HEK293 (cell line): ENCODE measurements around the gene TRAF7.

Experiments used
- INSM2 ChIP-seq: fragments of 450-650 bp; formaldehyde crosslinking; IDR thresholded peaks from 2 replicates; pipeline ENCODE4 v1.5.1; 2016; ENCODE audit warnings: missing biosample characterization, missing genetic modification characterization
- MZF1 ChIP-seq: fragments of 450-650 bp; formaldehyde crosslinking; IDR thresholded peaks from 2 replicates; pipeline ENCODE4 v1.5.1; 2017; ENCODE audit warnings: missing biosample characterization, missing genetic modification characterization, borderline replicate concordance
- PRDM6 ChIP-seq: fragments of 450-650 bp; formaldehyde crosslinking; IDR thresholded peaks from 2 replicates; pipeline ENCODE4 v1.5.1; 2017; ENCODE audit warnings: missing biosample characterization, missing genetic modification characterization
- REPIN1 ChIP-seq: fragments of 450-650 bp; formaldehyde crosslinking; IDR thresholded peaks from 2 replicates; pipeline ENCODE4 v1.5.1; 2017; ENCODE audit warnings: missing biosample characterization, missing genetic modification characterization, low read depth
- SCRT1 ChIP-seq: fragments of 450-650 bp; formaldehyde crosslinking; IDR thresholded peaks from 2 replicates; pipeline ENCODE4 v1.5.1; 2016; ENCODE audit warnings: missing biosample characterization, missing genetic modification characterization, borderline replicate concordance
- SETDB1 ChIP-seq: IDR thresholded peaks from one replicate; pipeline ENCODE4 v1.6.1; 2017; ENCODE audit warnings: mild to moderate bottlenecking, low read length, moderate library complexity, mixed read lengths; ENCODE audit not compliant: insufficient read length
- ZBTB1 ChIP-seq: fragments of 450-650 bp; formaldehyde crosslinking; IDR thresholded peaks from 2 replicates; pipeline ENCODE4 v1.5.1; 2016; ENCODE audit warnings: missing biosample characterization, missing genetic modification characterization
- ZBTB17 ChIP-seq: fragments of 450-650 bp; formaldehyde crosslinking; IDR thresholded peaks from 2 replicates; pipeline ENCODE4 v1.5.1; 2016; ENCODE audit warnings: missing biosample characterization, missing genetic modification characterization
- ZFP41 ChIP-seq: fragments of 450-650 bp; formaldehyde crosslinking; IDR thresholded peaks from 2 replicates; pipeline ENCODE4 v1.5.1; 2016; ENCODE audit warnings: missing biosample characterization, missing genetic modification characterization, borderline replicate concordance
- ZIC2 ChIP-seq: fragments of 450-650 bp; formaldehyde crosslinking; IDR thresholded peaks from 2 replicates; pipeline ENCODE4 v1.5.1; 2016; ENCODE audit warnings: missing biosample characterization, missing genetic modification characterization
- ZNF10 ChIP-seq: fragments of 450-650 bp; formaldehyde crosslinking; IDR thresholded peaks from 2 replicates; pipeline ENCODE4 v1.5.1; 2017; ENCODE audit warnings: missing biosample characterization, missing genetic modification characterization
- ZNF121 ChIP-seq: fragments of 450-650 bp; formaldehyde crosslinking; IDR thresholded peaks from 2 replicates; pipeline ENCODE4 v1.5.1; 2016; ENCODE audit warnings: missing biosample characterization, missing genetic modification characterization
- ZNF184 ChIP-seq: fragments of 450-650 bp; IDR thresholded peaks from 2 replicates; pipeline ENCODE4 v1.5.1; 2018; ENCODE audit warnings: missing biosample characterization, mild to moderate bottlenecking, missing genetic modification characterization
- ZNF24 ChIP-seq: fragments of 450-650 bp; formaldehyde crosslinking; IDR thresholded peaks from 2 replicates; pipeline ENCODE4 v1.5.1; 2016; ENCODE audit warnings: missing biosample characterization, missing genetic modification characterization
- ZNF248 ChIP-seq: fragments of 450-650 bp; formaldehyde crosslinking; IDR thresholded peaks from 2 replicates; pipeline ENCODE4 v1.5.1; 2017; ENCODE audit warnings: missing biosample characterization, missing genetic modification characterization
- ZNF324 ChIP-seq: fragments of 450-650 bp; formaldehyde crosslinking; IDR thresholded peaks from 2 replicates; pipeline ENCODE4 v1.5.1; 2016; ENCODE audit warnings: missing biosample characterization, missing genetic modification characterization
- ZNF335 ChIP-seq: fragments of 450-650 bp; formaldehyde crosslinking; conservative IDR thresholded peaks from 2 replicates; pipeline ENCODE4 v1.5.1; 2016; ENCODE audit warnings: missing biosample characterization, missing genetic modification characterization
- ZNF510 ChIP-seq: fragments of 450-650 bp; formaldehyde crosslinking; IDR thresholded peaks from 2 replicates; pipeline ENCODE4 v1.5.1; 2018; ENCODE audit warnings: mild to moderate bottlenecking, missing genetic modification characterization, missing biosample characterization; ENCODE audit not compliant: insufficient replicate concordance
- ZNF513 ChIP-seq: fragments of 450-650 bp; IDR thresholded peaks from 2 replicates; pipeline ENCODE4 v1.5.1; 2018; ENCODE audit warnings: missing biosample characterization, missing genetic modification characterization
- ZNF530 ChIP-seq: fragments of 450-650 bp; formaldehyde crosslinking; IDR thresholded peaks from 2 replicates; pipeline ENCODE4 v1.5.1; 2016; ENCODE audit warnings: low read depth, missing biosample characterization, missing genetic modification characterization
- ZNF560 ChIP-seq: fragments of 450-650 bp; formaldehyde crosslinking; IDR thresholded peaks from 2 replicates; pipeline ENCODE4 v1.5.1; 2017; ENCODE audit warnings: missing biosample characterization, missing genetic modification characterization, borderline replicate concordance
- ZNF561 ChIP-seq: fragments of 450-650 bp; IDR thresholded peaks from 2 replicates; pipeline ENCODE4 v1.5.1; 2018; ENCODE audit warnings: missing biosample characterization, missing genetic modification characterization, borderline replicate concordance
- ZNF626 ChIP-seq: fragments of 450-650 bp; sonication (Bioruptor Pico); formaldehyde crosslinking; IDR thresholded peaks from 2 replicates; pipeline ENCODE4 v1.5.1; 2018; ENCODE audit warnings: missing biosample characterization, missing genetic modification characterization, inconsistent platforms
- ZNF654 ChIP-seq: fragments of 450-650 bp; formaldehyde crosslinking; IDR thresholded peaks from 2 replicates; pipeline ENCODE4 v1.5.1; 2016; ENCODE audit warnings: low read depth, missing biosample characterization, missing genetic modification characterization
- ZNF830 ChIP-seq: fragments of 450-650 bp; IDR thresholded peaks from 2 replicates; pipeline ENCODE4 v1.5.0; 2018; ENCODE audit warnings: missing biosample characterization, missing genetic modification characterization, low read depth, mild to moderate bottlenecking, moderate library complexity
- ZSCAN30 ChIP-seq: fragments of 450-650 bp; IDR thresholded peaks from 2 replicates; pipeline ENCODE4 v1.5.1; 2018; ENCODE audit warnings: missing biosample characterization, mild to moderate bottlenecking, missing genetic modification characterization, moderate library complexity
- TF ChIP-seq, protein P1 (sequence below): sonication (generic); formaldehyde crosslinking; IDR thresholded peaks from 2 replicates; pipeline ENCODE4 v1.8.1; 2022; ENCODE audit warnings: mild to moderate bottlenecking, moderate library complexity, missing genetic modification reagents
- TF ChIP-seq, protein P2 (sequence below): fragments of 450-650 bp; formaldehyde crosslinking; IDR thresholded peaks from 2 replicates; pipeline ENCODE4 v1.5.1; 2016; ENCODE audit warnings: missing biosample characterization, missing genetic modification characterization
- TF ChIP-seq, protein P3 (sequence below): fragments of 450-650 bp; formaldehyde crosslinking; IDR thresholded peaks from 2 replicates; pipeline ENCODE4; 2016; ENCODE audit warnings: missing biosample characterization, missing genetic modification characterization
- TF ChIP-seq, protein P4 (sequence below): fragments of 450-650 bp; formaldehyde crosslinking; IDR thresholded peaks from 2 replicates; pipeline ENCODE4 v1.5.1; 2016; ENCODE audit warnings: missing biosample characterization, missing genetic modification characterization

Gene TRAF7

GRCh38 chr16:2155977-2156848 is 631 bp downstream of the TRAF7 start (continued):
- TF ChIP-seq SETDB1 (no peak), ZNF248 (no peak), ZNF184 (tag by site-specific recombination) (no peak), ZNF830 (tag by site-specific recombination) (no peak), ZNF335 (tag by site-specific recombination) (peak; percentile 81), SCRT1 (tag by site-specific recombination) (no peak), ZFP41 (tag by site-specific recombination) (no peak), PRDM6 (tag by site-specific recombination) (no peak), ZNF24 (no peak), ZNF530 (tag by site-specific recombination) (no peak), ZNF560 (tag by site-specific recombination) (no peak), ZSCAN30 (tag by site-specific recombination) (no peak), ZNF121 (tag by site-specific recombination) (no peak), INSM2 (tag by site-specific recombination) (no peak), REPIN1 (tag by site-specific recombination) (no peak), ZBTB17 (tag by site-specific recombination) (no peak), ZNF654 (tag by site-specific recombination) (no peak), ZNF10 (no peak), ZNF513 (no peak), ZNF626 (tag by site-specific recombination) (no peak), MZF1 (no peak), ZBTB1 (no peak), ZNF561 (tag by site-specific recombination) (no peak), ZNF324 (no peak), ZIC2 (tag by site-specific recombination) (no peak), ZNF510 (tag by site-specific recombination) (no peak)
- TF ChIP-seq, protein P1, sequence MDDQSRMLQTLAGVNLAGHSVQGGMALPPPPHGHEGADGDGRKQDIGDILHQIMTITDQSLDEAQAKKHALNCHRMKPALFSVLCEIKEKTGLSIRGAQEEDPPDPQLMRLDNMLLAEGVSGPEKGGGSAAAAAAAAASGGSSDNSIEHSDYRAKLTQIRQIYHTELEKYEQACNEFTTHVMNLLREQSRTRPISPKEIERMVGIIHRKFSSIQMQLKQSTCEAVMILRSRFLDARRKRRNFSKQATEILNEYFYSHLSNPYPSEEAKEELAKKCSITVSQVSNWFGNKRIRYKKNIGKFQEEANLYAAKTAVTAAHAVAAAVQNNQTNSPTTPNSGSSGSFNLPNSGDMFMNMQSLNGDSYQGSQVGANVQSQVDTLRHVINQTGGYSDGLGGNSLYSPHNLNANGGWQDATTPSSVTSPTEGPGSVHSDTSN: no peak
- TF ChIP-seq, protein P2, sequence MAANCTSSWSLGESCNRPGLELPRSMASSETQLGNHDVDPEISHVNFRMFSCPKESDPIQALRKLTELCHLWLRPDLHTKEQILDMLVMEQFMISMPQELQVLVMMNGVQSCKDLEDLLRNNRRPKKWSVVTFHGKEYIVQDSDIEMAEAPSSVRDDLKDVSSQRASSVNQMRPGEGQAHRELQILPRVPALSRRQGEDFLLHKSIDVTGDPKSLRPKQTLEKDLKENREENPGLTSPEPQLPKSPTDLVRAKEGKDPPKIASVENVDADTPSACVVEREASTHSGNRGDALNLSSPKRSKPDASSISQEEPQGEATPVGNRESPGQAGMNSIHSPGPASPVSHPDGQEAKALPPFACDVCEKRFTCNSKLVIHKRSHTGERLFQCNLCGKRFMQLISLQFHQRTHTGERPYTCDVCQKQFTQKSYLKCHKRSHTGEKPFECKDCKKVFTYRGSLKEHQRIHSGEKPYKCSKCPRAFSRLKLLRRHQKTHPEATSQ (tag by site-specific recombination): no peak
- TF ChIP-seq, protein P3, sequence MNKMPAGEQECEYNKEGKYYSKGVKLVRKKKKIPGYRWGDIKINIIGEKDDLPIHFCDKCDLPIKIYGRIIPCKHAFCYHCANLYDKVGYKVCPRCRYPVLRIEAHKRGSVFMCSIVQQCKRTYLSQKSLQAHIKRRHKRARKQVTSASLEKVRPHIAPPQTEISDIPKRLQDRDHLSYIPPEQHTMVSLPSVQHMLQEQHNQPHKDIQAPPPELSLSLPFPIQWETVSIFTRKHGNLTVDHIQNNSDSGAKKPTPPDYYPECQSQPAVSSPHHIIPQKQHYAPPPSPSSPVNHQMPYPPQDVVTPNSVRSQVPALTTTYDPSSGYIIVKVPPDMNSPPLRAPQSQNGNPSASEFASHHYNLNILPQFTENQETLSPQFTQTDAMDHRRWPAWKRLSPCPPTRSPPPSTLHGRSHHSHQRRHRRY (tag by site-specific recombination): no peak
- TF ChIP-seq, protein P4, sequence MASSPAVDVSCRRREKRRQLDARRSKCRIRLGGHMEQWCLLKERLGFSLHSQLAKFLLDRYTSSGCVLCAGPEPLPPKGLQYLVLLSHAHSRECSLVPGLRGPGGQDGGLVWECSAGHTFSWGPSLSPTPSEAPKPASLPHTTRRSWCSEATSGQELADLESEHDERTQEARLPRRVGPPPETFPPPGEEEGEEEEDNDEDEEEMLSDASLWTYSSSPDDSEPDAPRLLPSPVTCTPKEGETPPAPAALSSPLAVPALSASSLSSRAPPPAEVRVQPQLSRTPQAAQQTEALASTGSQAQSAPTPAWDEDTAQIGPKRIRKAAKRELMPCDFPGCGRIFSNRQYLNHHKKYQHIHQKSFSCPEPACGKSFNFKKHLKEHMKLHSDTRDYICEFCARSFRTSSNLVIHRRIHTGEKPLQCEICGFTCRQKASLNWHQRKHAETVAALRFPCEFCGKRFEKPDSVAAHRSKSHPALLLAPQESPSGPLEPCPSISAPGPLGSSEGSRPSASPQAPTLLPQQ (tag by site-specific recombination): no peak
